Measurements from ENCODE around the gene ZMAT3.

ZMAT3 gene

GRCh38 chr3:178987745-178988144 lies 83.9 kb downstream of the ZMAT3 start:
- Mint-ChIP-seq H3K4me1 (no peaks in the 10 kb centered on the region), H3K36me3 (peaks cover 59 to 80% of the 10 kb centered on the region in 2 donors), H3K27ac (no peak overlapping the region), H3K4me3 (no peak overlapping the region), H3K27me3 (no peaks in the 10 kb centered on the region), H3K9me3 (peaks cover 19 to 43% of the 10 kb centered on the region in 2 donors)
- DNase-seq (no peak), ATAC-seq (replicated peaks) (no peak)

- peaks cover 53 to 77% of the 10 kb centered on the region in 2 donors for H3K36me3 Mint-ChIP-seq
- no peaks in the 10 kb centered on the region for H3K27me3 Mint-ChIP-seq
- DNase-seq: no peak
- H3K9me3 Mint-ChIP-seq: peaks cover 23 to 43% of the 10 kb centered on the region in 2 donors
- no peaks in the 10 kb centered on the region for H3K4me1 Mint-ChIP-seq
- no peak for ATAC-seq (replicated peaks)
- H3K27ac Mint-ChIP-seq: no peak overlapping the region
- no peak overlapping the region for H3K4me3 Mint-ChIP-seq
These were observed 85.2 kb downstream of the ZMAT3 start for GRCh38 chr3:178986456-178986855.

- peaks cover 0 to 4% of the 10 kb centered on the region in 2 donors for H3K4me1 Mint-ChIP-seq
These were observed 89.5 kb downstream of the ZMAT3 start for GRCh38 chr3:178982137-178982536.

GRCh38 chr3:178975320-178975719 lies 96.3 kb downstream of the ZMAT3 start:
- peaks cover 16 to 22% of the 10 kb centered on the region in 2 donors for H3K36me3 Mint-ChIP-seq
- no peak overlapping the region for H3K27ac Mint-ChIP-seq
- no peaks in the 10 kb centered on the region for H3K27me3 Mint-ChIP-seq

More at GRCh38 chr3:178982137-178982536, 89.5 kb downstream of the ZMAT3 start:
- Mint-ChIP-seq H3K4me3 (no peak overlapping the region), H3K9me3 (peaks cover 12 to 15% of the 10 kb centered on the region in 2 donors), H3K27me3 (no peaks in the 10 kb centered on the region), H3K27ac (peak overlapping the region; percentile 47), H3K36me3 (peaks cover 23 to 40% of the 10 kb centered on the region in 2 donors)
- DNase-seq (peak; percentile 24), ATAC-seq (replicated peaks) (peak; percentile 99 to 100)

GRCh38 chr3:178971614-178972013 lies 100.0 kb downstream of the ZMAT3 start:
- ATAC-seq (replicated peaks) (no peak), DNase-seq (no peak)
- no peaks in the 10 kb centered on the region for H3K27me3 Mint-ChIP-seq
- peaks cover 25 to 35% of the 10 kb centered on the region in 2 donors for H3K4me1 Mint-ChIP-seq
- H3K9me3 Mint-ChIP-seq: peaks cover 8 to 17% of the 10 kb centered on the region in 2 donors
- H3K36me3 Mint-ChIP-seq: peaks cover 23 to 29% of the 10 kb centered on the region in 2 donors
- no peak overlapping the region for H3K4me3 Mint-ChIP-seq
- no peak overlapping the region for H3K27ac Mint-ChIP-seq

More at GRCh38 chr3:178975320-178975719, 96.3 kb downstream of the ZMAT3 start:
- ATAC-seq (replicated peaks): no peak
- Mint-ChIP-seq H3K4me1 (peaks cover 0 to under 1% of the 10 kb centered on the region in 2 donors), H3K4me3 (no peak overlapping the region), H3K9me3 (peaks cover 8 to 12% of the 10 kb centered on the region in 2 donors)
- no peak for DNase-seq

- ATAC-seq (replicated peaks): peak; percentile 94 to 95
- Mint-ChIP-seq H3K36me3 (peaks cover 18 to 22% of the 10 kb centered on the region in 2 donors), H3K4me3 (peak overlapping the region; percentile 29 to 41), H3K27me3 (peaks cover 0 to 2% of the 10 kb centered on the region in 2 donors), H3K4me1 (peaks cover 28 to 43% of the 10 kb centered on the region in 2 donors), H3K27ac (peak overlapping the region; percentile 90), H3K9me3 (peaks cover 8 to 11% of the 10 kb centered on the region in 2 donors)
- DNase-seq: peak; percentile 1
These were observed 102.5 kb downstream of the ZMAT3 start for GRCh38 chr3:178969004-178969700.
